Activated naive CD8-positive, alpha-beta T cell treated with anti-CD3 and anti-CD28 coated beads, Interleukin-2, amount 10 ng/mL, durations not matched to agents 7 days and 5 days (primary cell): Measurements from ENCODE around the gene DDX39B. TPM values are rescaled to one million over a fixed set of nuclear protein-coding genes. Genes with fewer than 3 reads are reported as not detected.
"Not testable (repeated sequence)": the region's sequence is repeated elsewhere in the genome, so short reads cannot be mapped to it uniquely, and the experiment has no call there.

Experiments
- ATAC-seq: fragments of 150-1000 bp; cut with Tn5 transposase; one replicate; pipeline ENCODE4 v1.10.0; 2021; ENCODE audit warnings: low read depth, moderate library complexity
- POLR2A ChIA-PET: fragments of 350-600 bp; sonication (Branson Sonifier 250); formaldehyde crosslinking; loops from one replicate; lab custom pipeline; 2021; ENCODE audit warnings: antibody characterized with exemption; lab: Charles Lee
- DNase-seq: peaks from one replicate; pipeline ENCODE4 v3.0.0; 2021
- H3K27ac Mint-ChIP-seq: one replicate; pipeline ENCODE4 v1.8.0; 2022; ENCODE audit warnings: mild to moderate bottlenecking, mixed read lengths
- H3K27me3 Mint-ChIP-seq: one replicate; pipeline ENCODE4 v1.8.0; 2022; ENCODE audit warnings: mild to moderate bottlenecking, moderate library complexity, mixed read lengths
- H3K36me3 Mint-ChIP-seq: one replicate; pipeline ENCODE4 v1.8.0; 2021; ENCODE audit warnings: mild to moderate bottlenecking, mixed read lengths
- H3K4me1 Mint-ChIP-seq: one replicate; pipeline ENCODE4 v1.8.0; 2021; ENCODE audit warnings: mixed read lengths
- H3K4me3 Mint-ChIP-seq: one replicate; pipeline ENCODE4 v1.8.0; 2022; ENCODE audit warnings: mild to moderate bottlenecking, moderate library complexity, mixed read lengths
- H3K9me3 Mint-ChIP-seq: one replicate; pipeline ENCODE4 v1.8.0; 2021; ENCODE audit warnings: mixed read lengths
- total RNA-seq, 2 experiments: library from RNA; stranded (reverse); gene quantifications; one replicate each; pipeline ENCODE4 v1.2.3, GENCODE V29; 2021

DDX39B gene
- total RNA-seq, 2 experiments from 2014 or later: 531 to 555 TPM

DNA sequence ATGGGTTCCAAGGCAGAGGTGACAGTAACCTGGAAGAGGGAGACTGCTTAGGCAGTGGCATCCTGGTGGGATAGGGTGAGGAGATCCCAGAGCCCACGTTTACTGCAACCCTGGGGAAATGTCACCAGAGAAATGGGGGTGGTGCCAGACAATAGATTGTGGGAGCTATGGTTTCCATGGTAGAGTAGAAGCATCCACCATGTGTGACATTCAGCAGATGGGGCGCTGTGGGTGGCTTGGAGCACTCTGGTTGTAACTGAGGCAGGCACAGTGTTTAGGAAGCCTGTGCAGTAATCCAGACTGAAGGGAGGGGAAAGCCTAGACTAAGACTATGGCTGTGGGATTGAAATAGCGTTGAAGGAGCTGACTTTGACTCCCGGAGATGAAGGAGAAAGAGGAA, 45.0 kb downstream of the DDX39B start:
- Mint-ChIP-seq H3K27ac (peak overlapping the region; percentile 87), H3K36me3 (peaks cover 18% of the 10 kb centered on the region), H3K4me1 (peaks cover 42% of the 10 kb centered on the region), H3K4me3 (peak overlapping the region; percentile 97)
- ATAC-seq, DNase-seq, H3K27me3 Mint-ChIP-seq, H3K9me3 Mint-ChIP-seq: not testable (repeated sequence)
- POLR2A ChIA-PET: interaction anchor here (0.7 to 3.4 kb wide), 5 partner anchors 35 to 454 kb away, joined by 3 to 34 read pairs (median 4); partner anchors contain the start of genes DDX39B and NFKBIL1

DNA sequence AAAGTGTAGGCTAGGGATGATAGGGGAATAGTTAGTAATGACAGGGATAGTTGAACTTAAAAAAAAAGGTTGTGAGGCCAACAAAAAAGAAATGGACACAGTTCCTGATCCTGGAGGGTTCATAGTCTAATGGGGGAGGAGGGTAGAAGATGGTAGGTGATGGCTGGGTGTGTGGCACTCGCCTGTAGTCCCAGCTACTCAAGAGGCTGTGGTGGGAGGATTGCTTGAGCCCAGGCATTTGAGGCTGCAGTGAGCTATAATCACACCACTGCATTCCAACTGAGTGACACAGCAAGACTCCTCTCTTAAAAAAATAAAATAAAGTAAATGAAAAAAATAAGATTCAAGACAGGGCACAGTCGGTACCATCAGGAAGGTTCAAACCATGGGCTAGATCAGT, 46.2 kb downstream of the DDX39B start:
- POLR2A ChIA-PET: interaction anchor here (0.6 to 4.1 kb wide), 16 partner anchors 14 to 367 kb away, joined by 3 to 55 read pairs (median 4); partner anchors contain the start of genes ABHD16A, DDX39B, GPANK1 and LST1
- Mint-ChIP-seq H3K27ac (peak overlapping the region; percentile 96), H3K27me3 (no peaks in the 10 kb centered on the region), H3K4me1 (peaks cover 37% of the 10 kb centered on the region), H3K9me3 (no peaks in the 10 kb centered on the region), H3K36me3 (peaks cover 13% of the 10 kb centered on the region), H3K4me3 (peak overlapping the region; percentile 97)
- DNase-seq (no peak), ATAC-seq (no peak)

DNA sequence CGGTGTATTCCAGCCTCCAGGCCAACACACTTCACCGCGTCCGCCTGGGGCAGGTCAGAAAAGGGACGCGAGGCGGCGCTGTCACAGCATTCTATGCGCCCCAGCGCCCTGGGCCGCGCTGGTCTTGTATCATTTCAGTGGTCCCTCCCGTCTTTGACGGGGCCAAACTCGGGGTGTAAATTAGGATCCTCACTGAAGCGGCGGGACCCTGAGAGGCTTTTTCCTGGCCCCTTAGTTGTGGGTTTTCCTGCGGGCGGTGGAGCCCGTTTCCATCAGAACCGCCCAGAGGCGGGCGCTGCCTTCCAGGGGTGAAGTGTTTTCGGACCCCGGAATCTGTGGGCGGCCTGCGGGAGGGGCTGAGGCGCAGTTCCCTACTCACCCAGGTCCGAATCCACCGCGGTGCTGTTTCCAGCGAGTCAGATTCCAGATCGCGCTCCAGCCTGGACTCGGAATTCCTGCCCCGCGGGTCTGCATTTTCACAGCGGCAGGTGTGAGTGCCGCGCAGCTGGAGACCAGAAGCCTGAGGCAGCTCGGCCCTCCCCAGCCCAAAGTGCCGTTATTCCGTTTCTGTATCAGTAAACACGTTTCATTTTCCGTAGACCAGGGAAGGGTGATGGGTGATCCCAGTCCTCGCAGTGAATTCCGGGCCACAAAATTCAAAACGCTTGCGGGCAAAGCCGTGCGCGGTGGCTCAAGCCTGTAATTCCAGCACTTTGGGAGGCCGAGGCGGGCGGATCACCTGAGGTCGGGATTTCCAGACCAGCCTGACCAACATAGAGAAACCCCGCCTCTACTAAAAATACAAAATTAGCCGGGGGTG, 47.7 kb downstream of the DDX39B start:
- peak overlapping the region; percentile 96 for H3K27ac Mint-ChIP-seq
- ATAC-seq: peak; percentile 44
- H3K27me3 Mint-ChIP-seq: no peaks in the 10 kb centered on the region
- POLR2A ChIA-PET: interaction anchor here (0.6 to 4.1 kb wide), 26 partner anchors 8 to 1420 kb away, joined by 3 to 55 read pairs (median 4); partner anchors contain the start of genes ABHD16A, ATP6V1G2, DDX39B and GPANK1
- H3K9me3 Mint-ChIP-seq: no peaks in the 10 kb centered on the region
- peaks cover 38% of the 10 kb centered on the region for H3K4me1 Mint-ChIP-seq
- peak; percentile 84 for DNase-seq
- peak overlapping the region; percentile 97 for H3K4me3 Mint-ChIP-seq
- H3K36me3 Mint-ChIP-seq: peaks cover 16% of the 10 kb centered on the region

DNA sequence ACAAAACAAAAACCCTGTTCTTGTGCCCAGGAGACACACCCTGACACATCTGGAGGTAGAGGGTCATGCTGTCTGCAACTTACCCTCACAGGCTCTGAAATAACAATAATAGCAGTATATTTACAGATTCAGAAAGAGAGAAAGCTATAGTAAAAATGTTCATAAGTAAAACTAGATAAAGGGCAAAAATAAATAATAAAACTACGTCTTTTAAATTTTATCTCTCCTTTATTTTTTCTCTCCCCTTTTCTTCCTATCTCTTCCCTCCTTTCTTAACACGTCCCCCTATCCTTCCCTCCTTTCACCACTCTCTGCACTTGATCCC, 48.3 kb downstream of the DDX39B start:
- Mint-ChIP-seq H3K4me1 (peaks cover 32% of the 10 kb centered on the region), H3K36me3 (peaks cover 12% of the 10 kb centered on the region), H3K27ac (peak overlapping the region; percentile 96), H3K4me3 (peak overlapping the region; percentile 97)
- not testable (repeated sequence) for DNase-seq, H3K9me3 Mint-ChIP-seq, H3K27me3 Mint-ChIP-seq, ATAC-seq
- POLR2A ChIA-PET: interaction anchor here (0.7 to 4.1 kb wide), 4 partner anchors 24 to 341 kb away, joined by 3 to 55 read pairs (median 8); partner anchors contain the start of genes ATP6V1G2 and DDX39B

DNA sequence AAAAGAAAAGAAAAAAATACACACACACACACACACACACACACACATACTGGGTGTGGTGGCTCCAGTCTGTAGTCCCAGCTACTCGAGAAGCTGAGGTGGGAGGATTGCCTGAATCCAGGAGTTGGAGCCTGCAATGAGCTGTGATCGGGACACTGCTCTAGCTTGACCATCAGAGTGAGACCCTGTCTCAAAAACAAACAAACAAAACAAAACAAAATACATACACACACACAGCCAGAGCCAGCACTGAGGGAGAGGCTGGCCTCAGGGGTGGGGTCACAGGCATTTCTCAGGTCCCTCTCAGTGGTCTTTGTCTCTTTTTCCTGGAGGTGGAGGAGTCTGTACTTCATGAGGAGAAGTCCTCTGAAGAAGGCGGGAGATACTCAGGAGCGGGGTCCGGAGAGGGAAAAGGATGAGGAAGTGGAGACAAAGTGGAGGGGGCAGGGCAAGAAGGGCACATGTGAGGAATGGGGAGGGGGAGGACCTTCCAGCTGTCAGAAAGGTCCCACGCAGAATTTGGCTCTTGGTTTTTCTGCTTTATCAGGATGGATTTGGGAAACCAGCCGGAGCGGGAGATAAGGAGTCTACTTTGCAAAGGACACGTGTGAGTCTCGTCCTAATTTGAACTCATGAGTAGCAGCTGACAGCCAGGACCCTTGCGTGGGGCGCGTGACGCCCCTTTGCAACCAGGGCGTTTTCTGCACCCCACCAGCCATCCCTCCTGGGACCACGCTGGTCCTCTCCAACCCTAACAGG, 51.5 kb downstream of the DDX39B start:
- H3K4me1 Mint-ChIP-seq: peaks cover 23% of the 10 kb centered on the region
- H3K27me3 Mint-ChIP-seq: no peaks in the 10 kb centered on the region
- H3K27ac Mint-ChIP-seq: peak overlapping the region; percentile 69

DNA sequence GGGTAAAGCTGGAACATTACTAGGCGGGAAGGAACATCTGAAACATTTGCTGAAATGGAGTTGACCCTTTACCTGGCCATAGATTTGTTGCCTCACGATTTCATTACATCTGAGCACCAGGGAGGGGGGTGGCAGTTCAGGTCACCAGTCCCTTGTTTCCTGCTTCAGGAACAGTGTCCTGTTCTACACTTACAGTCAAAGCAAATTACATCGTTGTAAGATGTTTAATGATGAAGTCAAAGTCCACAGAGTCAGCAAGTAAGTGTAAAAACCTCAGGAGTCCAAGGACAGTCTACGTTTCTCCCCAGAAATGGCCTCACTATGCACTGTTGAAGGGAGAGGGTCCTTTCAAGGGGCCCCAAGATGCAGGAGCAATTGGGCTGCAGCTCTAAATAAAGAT, 52.7 kb downstream of the DDX39B start:
- POLR2A ChIA-PET: no interaction called here
- H3K4me1 Mint-ChIP-seq: peaks cover 26% of the 10 kb centered on the region
- peaks cover 2% of the 10 kb centered on the region for H3K27me3 Mint-ChIP-seq
- ATAC-seq (no peak), DNase-seq (no peak)
- H3K27ac Mint-ChIP-seq: no peak overlapping the region
- no peaks in the 10 kb centered on the region for H3K9me3 Mint-ChIP-seq
- H3K4me3 Mint-ChIP-seq: no peak overlapping the region
- H3K36me3 Mint-ChIP-seq: peaks cover 4% of the 10 kb centered on the region

More for the DNA sequence above, 51.5 kb downstream of the DDX39B start:
- Mint-ChIP-seq H3K9me3 (no peaks in the 10 kb centered on the region), H3K4me3 (peak overlapping the region; percentile 27), H3K36me3 (peaks cover 7% of the 10 kb centered on the region)
- ATAC-seq (no peak), DNase-seq (no peak)
- POLR2A ChIA-PET: interaction anchor here (0.7 kb wide), 1 partner anchor 48 kb away, joined by 5 read pairs; no protein-coding TSS in a partner anchor

DNA sequence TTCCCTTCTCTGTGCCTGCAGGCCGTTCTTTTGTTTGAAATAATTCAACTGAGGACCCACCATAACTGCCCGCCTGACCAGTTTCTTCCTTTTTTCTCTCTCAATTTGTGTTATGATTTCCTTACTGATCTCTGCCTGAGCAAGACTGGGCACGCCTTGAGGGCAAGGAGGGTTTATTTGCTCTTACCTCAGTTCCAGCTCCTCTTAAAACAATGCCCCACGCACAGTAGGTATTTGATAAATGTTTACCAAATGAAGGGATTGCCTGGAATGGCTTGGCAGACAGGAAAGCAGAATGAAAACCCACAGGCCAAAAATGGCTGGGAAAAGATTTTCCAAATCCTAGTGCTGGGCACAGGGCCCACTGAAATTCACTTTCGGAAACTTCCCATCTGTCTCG, 54.1 kb downstream of the DDX39B start:
- ATAC-seq, DNase-seq, H3K36me3 Mint-ChIP-seq, POLR2A ChIA-PET, H3K9me3 Mint-ChIP-seq, H3K27me3 Mint-ChIP-seq, H3K27ac Mint-ChIP-seq, H3K4me3 Mint-ChIP-seq: not testable (repeated sequence)
- H3K4me1 Mint-ChIP-seq: peaks cover 24% of the 10 kb centered on the region

DNA sequence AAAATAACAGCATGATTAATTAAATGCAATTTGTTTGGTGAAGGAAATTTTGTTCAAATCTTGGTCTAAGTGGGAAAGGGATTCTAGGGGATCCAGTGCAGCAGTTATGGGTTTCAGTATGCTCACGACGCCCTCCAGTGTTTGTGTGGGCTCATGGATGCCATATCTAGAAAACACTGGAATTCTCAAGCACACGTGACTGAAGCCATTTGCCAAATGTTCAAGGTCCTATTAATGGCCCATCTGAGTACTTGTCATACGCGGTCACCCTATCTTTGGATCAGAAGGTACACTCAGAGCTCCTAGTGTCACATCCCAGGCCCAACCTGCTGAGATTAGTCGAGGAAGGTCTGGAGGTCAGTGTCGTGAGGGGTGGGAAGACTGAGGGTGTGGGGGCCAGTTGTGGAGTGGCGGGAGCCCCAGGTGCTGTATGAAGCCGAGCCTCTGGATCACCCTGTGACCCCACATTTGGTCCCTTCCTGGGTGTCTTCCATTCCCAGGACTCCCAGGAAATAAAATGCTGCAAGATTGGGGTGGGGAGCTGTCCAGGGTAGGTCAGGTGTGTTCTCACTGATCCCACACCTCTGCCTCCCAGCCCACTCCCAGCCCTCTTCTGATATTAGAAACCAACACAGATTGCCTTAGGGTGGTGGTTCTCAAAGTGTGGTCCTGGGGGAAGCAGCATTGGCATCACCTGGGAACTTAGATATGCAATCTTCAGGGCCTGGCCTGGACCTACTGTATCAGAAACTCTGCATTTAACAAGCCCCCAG, 55.6 kb downstream of the DDX39B start:
- H3K27me3 Mint-ChIP-seq, H3K9me3 Mint-ChIP-seq, ATAC-seq, DNase-seq, POLR2A ChIA-PET, H3K27ac Mint-ChIP-seq, H3K4me3 Mint-ChIP-seq, H3K36me3 Mint-ChIP-seq: not testable (repeated sequence)
- H3K4me1 Mint-ChIP-seq: peaks cover 18% of the 10 kb centered on the region

DNA sequence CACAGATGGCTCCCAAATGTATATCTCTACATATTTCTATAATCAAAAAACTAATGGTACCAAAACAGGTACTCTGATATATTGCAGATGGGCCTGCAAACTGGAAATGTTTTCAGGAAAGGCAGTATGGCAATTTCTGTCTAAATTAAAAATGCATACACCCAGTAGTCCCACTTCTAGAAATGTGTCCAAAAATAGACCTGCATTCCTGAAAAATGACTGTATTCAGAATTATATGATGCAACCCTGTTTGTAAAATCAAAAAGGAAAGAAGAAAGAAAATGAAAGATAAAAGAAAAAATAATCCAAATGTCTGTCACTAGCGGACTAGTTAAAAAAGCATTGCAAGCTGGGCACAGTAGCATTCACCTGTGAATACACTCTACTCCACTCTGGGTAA, 56.7 kb downstream of the DDX39B start:
- no peak for DNase-seq
- Mint-ChIP-seq H3K27ac (no peak overlapping the region), H3K9me3 (no peaks in the 10 kb centered on the region), H3K27me3 (peaks cover 2% of the 10 kb centered on the region), H3K36me3 (peaks cover under 1% of the 10 kb centered on the region), H3K4me1 (peaks cover 11% of the 10 kb centered on the region), H3K4me3 (no peak overlapping the region)
- ATAC-seq: no peak
- POLR2A ChIA-PET: no interaction called here

DNA sequence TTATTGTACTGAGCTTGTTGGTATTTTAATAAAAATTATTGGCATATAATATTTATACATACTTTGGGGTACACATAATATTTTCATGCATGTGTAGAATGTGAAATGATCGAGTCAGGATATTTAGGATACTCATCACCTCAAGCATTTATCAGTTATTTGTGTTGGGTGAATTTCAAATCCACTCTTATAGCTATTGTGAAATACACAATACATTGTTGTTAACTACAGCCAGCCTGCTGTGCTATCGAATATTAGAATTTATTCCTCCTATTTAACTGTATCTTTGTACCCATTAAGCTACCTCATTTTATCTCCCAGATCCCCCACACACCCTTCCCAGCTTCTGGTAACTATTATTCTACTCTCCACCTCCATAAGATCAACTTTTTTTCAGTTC, 58.4 kb downstream of the DDX39B start:
- DNase-seq (no peak), ATAC-seq (no peak)
- no peak overlapping the region for H3K4me3 Mint-ChIP-seq
- peaks cover 2% of the 10 kb centered on the region for H3K27me3 Mint-ChIP-seq
- no peaks in the 10 kb centered on the region for H3K36me3 Mint-ChIP-seq
- H3K9me3 Mint-ChIP-seq: no peaks in the 10 kb centered on the region
- POLR2A ChIA-PET: interaction anchor here (0.6 to 1.0 kb wide), 4 partner anchors 84 to 323 kb away, joined by 3 to 5 read pairs (median 4); no protein-coding TSS in a partner anchor
- peaks cover 8% of the 10 kb centered on the region for H3K4me1 Mint-ChIP-seq
- H3K27ac Mint-ChIP-seq: no peak overlapping the region

DNA sequence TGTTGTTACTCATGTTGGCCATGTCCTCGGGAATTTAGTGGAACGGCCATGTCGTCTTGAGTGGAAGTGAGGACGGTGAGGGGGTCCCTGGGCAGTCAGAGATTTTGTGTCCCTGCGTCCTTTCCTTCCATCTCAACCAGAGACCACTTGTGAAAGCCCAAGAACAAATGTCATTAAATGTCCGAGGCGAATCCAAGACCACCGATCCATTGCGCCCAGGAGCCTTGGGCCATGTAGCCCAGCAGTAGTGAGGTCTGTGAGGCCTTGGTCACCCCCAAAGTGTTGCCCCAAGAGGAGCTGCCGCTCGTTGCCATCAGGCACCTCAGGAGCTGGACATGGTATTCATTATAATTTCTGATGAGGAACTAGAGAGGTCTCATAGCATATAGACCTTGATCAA, 61.2 kb downstream of the DDX39B start:
- Mint-ChIP-seq H3K9me3 (no peaks in the 10 kb centered on the region), H3K27ac (no peak overlapping the region), H3K27me3 (peaks cover 2% of the 10 kb centered on the region), H3K4me1 (peaks cover 3% of the 10 kb centered on the region), H3K36me3 (no peaks in the 10 kb centered on the region), H3K4me3 (no peak overlapping the region)
- DNase-seq (no peak), ATAC-seq (no peak)
- POLR2A ChIA-PET: no interaction called here
